ENCODE data around the gene NPC1L1.

DNA sequence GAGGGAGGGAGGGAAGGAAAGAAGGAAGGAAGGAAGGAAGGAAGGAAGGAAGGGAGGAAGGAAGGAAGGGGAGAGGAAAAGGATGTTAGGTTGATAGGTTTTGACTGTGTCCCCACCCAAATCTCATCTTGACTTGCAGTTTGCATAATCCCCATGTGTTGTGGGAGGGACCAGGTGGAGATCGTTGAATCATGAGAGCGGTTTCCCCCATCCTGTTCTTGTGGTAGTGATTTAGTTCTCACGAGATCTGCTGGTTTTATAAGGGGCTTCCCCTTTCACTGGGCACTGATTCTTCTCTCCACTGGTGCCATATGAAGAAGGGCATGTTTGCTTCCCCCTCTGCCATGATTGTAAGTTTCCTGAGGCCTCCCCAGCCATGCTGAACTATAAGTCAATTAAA is 35.5 kb downstream of the NPC1L1 start:
- no peak for TF ChIP-seq EZH2 (IDR thresholded peaks at IDR 0.05; ENCODE audit: borderline replicate concordance)
- TF ChIP-seq, protein P1, sequence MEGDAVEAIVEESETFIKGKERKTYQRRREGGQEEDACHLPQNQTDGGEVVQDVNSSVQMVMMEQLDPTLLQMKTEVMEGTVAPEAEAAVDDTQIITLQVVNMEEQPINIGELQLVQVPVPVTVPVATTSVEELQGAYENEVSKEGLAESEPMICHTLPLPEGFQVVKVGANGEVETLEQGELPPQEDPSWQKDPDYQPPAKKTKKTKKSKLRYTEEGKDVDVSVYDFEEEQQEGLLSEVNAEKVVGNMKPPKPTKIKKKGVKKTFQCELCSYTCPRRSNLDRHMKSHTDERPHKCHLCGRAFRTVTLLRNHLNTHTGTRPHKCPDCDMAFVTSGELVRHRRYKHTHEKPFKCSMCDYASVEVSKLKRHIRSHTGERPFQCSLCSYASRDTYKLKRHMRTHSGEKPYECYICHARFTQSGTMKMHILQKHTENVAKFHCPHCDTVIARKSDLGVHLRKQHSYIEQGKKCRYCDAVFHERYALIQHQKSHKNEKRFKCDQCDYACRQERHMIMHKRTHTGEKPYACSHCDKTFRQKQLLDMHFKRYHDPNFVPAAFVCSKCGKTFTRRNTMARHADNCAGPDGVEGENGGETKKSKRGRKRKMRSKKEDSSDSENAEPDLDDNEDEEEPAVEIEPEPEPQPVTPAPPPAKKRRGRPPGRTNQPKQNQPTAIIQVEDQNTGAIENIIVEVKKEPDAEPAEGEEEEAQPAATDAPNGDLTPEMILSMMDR (IDR thresholded peaks at IDR 0.05; ENCODE audit: poor library complexity), result no peak

Data from hepatocyte (in vitro differentiated cells).